ENCODE measurements around the gene GGCX. TPM values are rescaled to one million over a fixed set of nuclear protein-coding genes. Genes with fewer than 3 reads are reported as not detected.
"Not testable (repeated sequence)": the region's sequence is repeated elsewhere in the genome, so short reads cannot be mapped to it uniquely, and the experiment has no call there.

GGCX gene
- total and polyA plus RNA-seq, 2 experiments from 2014 or later: 64.5 to 66.1 TPM

- peaks cover 3% of the 10 kb centered on the region for H3K36me3 ChIP-seq (replicated peaks; ENCODE audit: insufficient read depth, low read depth)
- no peak for DNase-seq (ENCODE audit: low spot score)
- 86% methylated on average over 6 of the region's 6 CpGs for WGBS (ENCODE audit: low lambda C conversion rate, missing lambda C conversion rate)
- H3K4me1 ChIP-seq (ENCODE audit: insufficient read depth): peaks cover 2% of the 10 kb centered on the region
- H3K9me3 ChIP-seq (ENCODE audit: low read depth): no peaks in the 10 kb centered on the region
- no peak overlapping the region for H3K4me2 ChIP-seq
- TF ChIP-seq EZH2 (IDR thresholded peaks at IDR 0.05; ENCODE audit: borderline replicate concordance): no peak
- no peak for TF ChIP-seq EZH2phosphoT487 (IDR thresholded peaks at IDR 0.05; ENCODE audit: low read depth, severe bottlenecking, unreplicated experiment)
- TF ChIP-seq, protein P1, sequence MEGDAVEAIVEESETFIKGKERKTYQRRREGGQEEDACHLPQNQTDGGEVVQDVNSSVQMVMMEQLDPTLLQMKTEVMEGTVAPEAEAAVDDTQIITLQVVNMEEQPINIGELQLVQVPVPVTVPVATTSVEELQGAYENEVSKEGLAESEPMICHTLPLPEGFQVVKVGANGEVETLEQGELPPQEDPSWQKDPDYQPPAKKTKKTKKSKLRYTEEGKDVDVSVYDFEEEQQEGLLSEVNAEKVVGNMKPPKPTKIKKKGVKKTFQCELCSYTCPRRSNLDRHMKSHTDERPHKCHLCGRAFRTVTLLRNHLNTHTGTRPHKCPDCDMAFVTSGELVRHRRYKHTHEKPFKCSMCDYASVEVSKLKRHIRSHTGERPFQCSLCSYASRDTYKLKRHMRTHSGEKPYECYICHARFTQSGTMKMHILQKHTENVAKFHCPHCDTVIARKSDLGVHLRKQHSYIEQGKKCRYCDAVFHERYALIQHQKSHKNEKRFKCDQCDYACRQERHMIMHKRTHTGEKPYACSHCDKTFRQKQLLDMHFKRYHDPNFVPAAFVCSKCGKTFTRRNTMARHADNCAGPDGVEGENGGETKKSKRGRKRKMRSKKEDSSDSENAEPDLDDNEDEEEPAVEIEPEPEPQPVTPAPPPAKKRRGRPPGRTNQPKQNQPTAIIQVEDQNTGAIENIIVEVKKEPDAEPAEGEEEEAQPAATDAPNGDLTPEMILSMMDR (IDR thresholded peaks at IDR 0.05; ENCODE audit: poor library complexity): no peak
- no peak overlapping the region for H2AFZ ChIP-seq
- H3K27ac ChIP-seq: no peak overlapping the region
- no peak overlapping the region for H3K4me3 ChIP-seq
- H3K79me2 ChIP-seq: peaks cover 6% of the 10 kb centered on the region
- H4K20me1 ChIP-seq (ENCODE audit: insufficient read depth, poor library complexity, severe bottlenecking): peaks cover 14% of the 10 kb centered on the region
- no peaks in the 10 kb centered on the region for H3K9me2 ChIP-seq (replicated peaks; ENCODE audit: insufficient read depth)
- H3K27me3 ChIP-seq: no peaks in the 10 kb centered on the region
Measured at GRCh38 chr2:85547859-85548607, 13.3 kb downstream of the GGCX start.

GRCh38 chr2:85547089-85547858 is 14.0 kb downstream of the GGCX start:
- Histone ChIP-seq H3K4me2 (no peak overlapping the region), H2AFZ (no peak overlapping the region), H3K36me3 (replicated peaks; ENCODE audit: insufficient read depth, low read depth) (peaks cover 11% of the 10 kb centered on the region), H3K4me1 (ENCODE audit: insufficient read depth) (peaks cover 9% of the 10 kb centered on the region), H3K9me3 (ENCODE audit: low read depth) (no peaks in the 10 kb centered on the region), H3K79me2 (peaks cover 14% of the 10 kb centered on the region), H4K20me1 (ENCODE audit: insufficient read depth, poor library complexity, severe bottlenecking) (peaks cover 21% of the 10 kb centered on the region), H3K27ac (peak overlapping the region; percentile 11), H3K9me2 (replicated peaks; ENCODE audit: insufficient read depth) (no peaks in the 10 kb centered on the region), H3K4me3 (no peak overlapping the region), H3K27me3 (no peaks in the 10 kb centered on the region)
- TF ChIP-seq EZH2 (IDR thresholded peaks at IDR 0.05; ENCODE audit: borderline replicate concordance): no peak
- TF ChIP-seq EZH2phosphoT487 (IDR thresholded peaks at IDR 0.05; ENCODE audit: low read depth, severe bottlenecking, unreplicated experiment): no peak
- TF ChIP-seq, protein P1 (IDR thresholded peaks at IDR 0.05; ENCODE audit: poor library complexity): no peak
- WGBS (ENCODE audit: low lambda C conversion rate, missing lambda C conversion rate): 93% methylated on average over 1 of the region's 1 CpG
- no peak for DNase-seq (ENCODE audit: low spot score)

GRCh38 chr2:85545780-85546240 is 15.5 kb downstream of the GGCX start:
- Histone ChIP-seq H3K4me3 (no peak overlapping the region), H3K9me3 (ENCODE audit: low read depth) (no peaks in the 10 kb centered on the region), H3K27me3 (no peaks in the 10 kb centered on the region), H4K20me1 (ENCODE audit: insufficient read depth, poor library complexity, severe bottlenecking) (peaks cover 36% of the 10 kb centered on the region), H3K36me3 (replicated peaks; ENCODE audit: insufficient read depth, low read depth) (peaks cover 17% of the 10 kb centered on the region), H3K79me2 (peaks cover 28% of the 10 kb centered on the region), H3K4me1 (ENCODE audit: insufficient read depth) (peaks cover 24% of the 10 kb centered on the region), H3K4me2 (no peak overlapping the region), H3K27ac (no peak overlapping the region), H2AFZ (no peak overlapping the region), H3K9me2 (replicated peaks; ENCODE audit: insufficient read depth) (no peaks in the 10 kb centered on the region)
- WGBS (ENCODE audit: low lambda C conversion rate, missing lambda C conversion rate): 87% methylated on average over 5 of the region's 5 CpGs
- DNase-seq (ENCODE audit: low spot score): no peak
- TF ChIP-seq, protein P1 (IDR thresholded peaks at IDR 0.05; ENCODE audit: poor library complexity): no peak
- TF ChIP-seq EZH2phosphoT487 (IDR thresholded peaks at IDR 0.05; ENCODE audit: low read depth, severe bottlenecking, unreplicated experiment): no peak
- TF ChIP-seq EZH2 (IDR thresholded peaks at IDR 0.05; ENCODE audit: borderline replicate concordance): no peak

DNA sequence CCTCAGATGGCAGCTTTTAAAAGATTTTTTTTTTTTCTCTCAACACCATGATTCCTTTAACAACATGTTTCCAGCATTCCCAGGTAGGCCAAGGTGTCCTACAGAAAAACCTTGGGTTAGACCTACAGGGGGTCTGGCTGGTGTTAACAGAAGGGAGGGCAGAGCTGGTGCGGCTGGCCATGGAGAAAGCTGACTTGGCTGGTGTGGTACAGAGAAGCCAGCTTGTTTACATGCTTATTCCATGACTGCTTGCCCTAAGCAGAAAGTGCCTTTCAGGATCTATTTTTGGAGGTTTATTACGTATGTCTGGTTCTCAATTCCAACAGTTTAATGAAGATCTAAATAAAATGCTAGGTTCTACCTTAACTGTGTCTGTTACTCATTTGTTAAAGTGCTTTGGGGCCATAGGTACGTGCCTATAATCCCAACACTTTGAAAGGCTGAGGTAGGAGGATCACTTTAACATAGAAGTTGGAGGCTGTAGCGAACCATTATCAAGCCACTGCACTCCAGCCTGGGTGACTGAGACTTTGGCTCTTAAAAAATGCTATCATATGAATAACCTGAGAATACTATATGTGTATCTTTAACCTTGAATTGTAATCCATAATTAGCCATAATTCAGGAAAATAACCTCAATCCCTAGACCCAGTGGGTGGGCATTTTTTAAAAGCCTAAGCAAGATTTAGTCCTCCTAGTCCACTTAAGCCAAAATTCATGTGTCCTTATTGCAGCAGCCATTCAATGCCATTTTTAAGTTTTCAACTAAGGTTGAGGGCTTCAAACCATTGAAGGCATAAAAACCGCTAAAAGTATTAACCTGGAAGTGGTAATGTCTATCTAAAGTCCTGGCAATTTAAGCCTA is 16.1 kb downstream of the GGCX start:
- Histone ChIP-seq H4K20me1 (ENCODE audit: insufficient read depth, poor library complexity, severe bottlenecking) (peaks cover 42% of the 10 kb centered on the region), H3K4me1 (ENCODE audit: insufficient read depth) (peaks cover 25% of the 10 kb centered on the region), H3K27ac (peak overlapping the region; percentile 40), H3K79me2 (peaks cover 35% of the 10 kb centered on the region), H3K36me3 (replicated peaks; ENCODE audit: insufficient read depth, low read depth) (peaks cover 17% of the 10 kb centered on the region)
- DNase-seq (ENCODE audit: low spot score); H3K27me3 ChIP-seq; H2AFZ ChIP-seq; H3K4me2 ChIP-seq; H3K9me2 ChIP-seq (replicated peaks; ENCODE audit: insufficient read depth); H3K9me3 ChIP-seq (ENCODE audit: low read depth); H3K4me3 ChIP-seq: not testable (repeated sequence)
- WGBS (ENCODE audit: low lambda C conversion rate, missing lambda C conversion rate): 93% methylated on average over 5 of the region's 5 CpGs

DNA sequence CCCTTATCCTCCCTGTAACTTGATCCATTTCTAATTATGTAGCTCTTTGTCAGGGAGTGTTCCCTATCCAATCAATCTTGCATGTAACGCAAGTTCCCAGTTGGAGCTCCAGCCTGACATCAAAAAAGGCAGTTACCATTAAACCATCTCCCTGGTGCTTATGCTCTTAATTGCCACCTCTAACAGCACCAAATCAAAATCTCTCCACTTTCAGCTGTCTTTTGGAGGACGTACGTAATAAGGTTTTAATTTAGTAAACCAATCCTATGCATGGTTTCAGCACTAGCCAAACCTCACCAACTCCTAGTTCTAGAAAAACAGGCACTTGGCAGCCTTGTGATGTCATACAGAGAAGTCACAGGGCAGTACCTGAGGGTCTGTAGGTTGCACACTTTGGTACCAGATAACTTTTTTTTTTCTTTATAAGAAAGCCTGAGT is 17.0 kb downstream of the GGCX start:
- peak overlapping the region; percentile 40 for H3K27ac ChIP-seq
- H3K4me3 ChIP-seq; H3K9me2 ChIP-seq (replicated peaks; ENCODE audit: insufficient read depth); H3K9me3 ChIP-seq (ENCODE audit: low read depth); H3K27me3 ChIP-seq; H2AFZ ChIP-seq; H3K4me2 ChIP-seq; DNase-seq (ENCODE audit: low spot score): not testable (repeated sequence)
- peaks cover 44% of the 10 kb centered on the region for H3K79me2 ChIP-seq
- H4K20me1 ChIP-seq (ENCODE audit: insufficient read depth, poor library complexity, severe bottlenecking): peaks cover 51% of the 10 kb centered on the region
- 90% methylated on average over 3 of the region's 3 CpGs for WGBS (ENCODE audit: low lambda C conversion rate, missing lambda C conversion rate)
- peaks cover 17% of the 10 kb centered on the region for H3K36me3 ChIP-seq (replicated peaks; ENCODE audit: insufficient read depth, low read depth)
- peaks cover 25% of the 10 kb centered on the region for H3K4me1 ChIP-seq (ENCODE audit: insufficient read depth)

All from hepatocyte (in vitro differentiated cells).